Trophoblast cell (in vitro differentiated cells and primary cell): ENCODE data around the gene MGST3.

Experiments
- DNase-seq, 2 donors: peaks; one replicate each; pipeline ENCODE4 v3.0.0-alpha.2; 2016
- H2AFZ ChIP-seq: 2 replicates; pipeline ENCODE4 v1.6.1; 2013; ENCODE audit warnings: low read length, moderate library complexity, mild to moderate bottlenecking; ENCODE audit not compliant: insufficient read depth, poor library complexity
- H2AK5ac ChIP-seq: 2 replicates; pipeline ENCODE4 v1.6.1; 2013; ENCODE audit warnings: mild to moderate bottlenecking, low read length
- H2BK120ac ChIP-seq: 2 replicates; pipeline ENCODE4 v1.6.1; 2013; ENCODE audit warnings: low read length, mild to moderate bottlenecking, moderate library complexity; ENCODE audit not compliant: insufficient read depth, poor library complexity
- H2BK12ac ChIP-seq: 2 replicates; pipeline ENCODE4 v1.6.1; 2013; ENCODE audit warnings: mild to moderate bottlenecking, low read length, moderate library complexity
- H2BK5ac ChIP-seq: 2 replicates; pipeline ENCODE4 v1.6.1; 2013; ENCODE audit warnings: low read length, low read depth, moderate library complexity, mild to moderate bottlenecking; ENCODE audit not compliant: poor library complexity
- H3K14ac ChIP-seq: 2 replicates; pipeline ENCODE4 v1.6.1; 2013; ENCODE audit warnings: mild to moderate bottlenecking, low read length
- H3K18ac ChIP-seq: 2 replicates; pipeline ENCODE4 v1.6.1; 2013; ENCODE audit warnings: mild to moderate bottlenecking, low read length
- H3K23ac ChIP-seq: 2 replicates; pipeline ENCODE4 v1.6.1; 2013; ENCODE audit warnings: low read length
- H3K27ac ChIP-seq: 2 replicates; pipeline ENCODE4 v1.5.1; 2013; ENCODE audit warnings: low read depth, mild to moderate bottlenecking, inconsistent platforms, low read length, moderate library complexity
- H3K27me3 ChIP-seq: 2 replicates; pipeline ENCODE4 v1.6.1; 2013; ENCODE audit warnings: inconsistent platforms, mild to moderate bottlenecking, low read length, moderate library complexity; ENCODE audit not compliant: insufficient read depth
- H3K36me3 ChIP-seq, 2 experiments: 1 replicate in 1 of 2; 2 replicates in 1 of 2; pipeline ENCODE4 v1.6.1; 2013; ENCODE audit warnings: low read length in 2 of 2, mild to moderate bottlenecking in 2 of 2, moderate library complexity in 1 of 2; ENCODE audit not compliant: insufficient read depth in 2 of 2, control insufficient read depth in 1 of 2
- H3K4ac ChIP-seq: 2 replicates; pipeline ENCODE4 v1.6.1; 2013; ENCODE audit warnings: low read depth, mild to moderate bottlenecking, low read length, moderate library complexity
- H3K4me1 ChIP-seq, 2 experiments: 1 replicate in 1 of 2; 2 replicates in 1 of 2; pipeline ENCODE4 v1.6.1; 2013; ENCODE audit warnings: low read length in 2 of 2, mild to moderate bottlenecking in 2 of 2, moderate library complexity in 1 of 2; ENCODE audit not compliant: insufficient read depth in 2 of 2, control insufficient read depth in 1 of 2
- H3K4me2 ChIP-seq: 2 replicates; pipeline ENCODE4 v1.6.1; 2013; ENCODE audit warnings: inconsistent platforms, mild to moderate bottlenecking, low read length, moderate library complexity
- H3K4me3 ChIP-seq: 2 replicates; pipeline ENCODE4 v1.5.1; 2013; ENCODE audit warnings: mild to moderate bottlenecking, low read depth, low read length, inconsistent platforms
- H3K79me1 ChIP-seq: one replicate; pipeline ENCODE4 v1.6.1; 2013; ENCODE audit warnings: low read length
- H3K79me2 ChIP-seq: 2 replicates; pipeline ENCODE4 v1.6.1; 2013; ENCODE audit warnings: low read length, mild to moderate bottlenecking; ENCODE audit not compliant: control insufficient read depth, insufficient read depth, poor library complexity
- H3K9ac ChIP-seq: 2 replicates; pipeline ENCODE4 v1.6.1; 2013; ENCODE audit warnings: mild to moderate bottlenecking, low read length
- H3K9me3 ChIP-seq: 2 replicates; pipeline ENCODE4 v1.6.1; 2013; ENCODE audit warnings: low read depth, mild to moderate bottlenecking, control low read depth, inconsistent platforms, low read length; ENCODE audit not compliant: insufficient read depth
- H4K12ac ChIP-seq: 2 replicates; pipeline ENCODE4 v1.6.1; 2013; ENCODE audit warnings: low read depth, mild to moderate bottlenecking, low read length, moderate library complexity
- H4K8ac ChIP-seq: 2 replicates; pipeline ENCODE4 v1.6.1; 2013; ENCODE audit warnings: low read depth, mild to moderate bottlenecking, low read length, moderate library complexity
- H4K91ac ChIP-seq: one replicate; pipeline ENCODE4 v1.6.1; 2013; ENCODE audit warnings: low read depth, mild to moderate bottlenecking, low read length, moderate library complexity
- WGBS: extraction: QIAGEN DNeasy Blood & Tissue Kit; methylation state at CpG from one replicate; pipeline ENCODE4 v1.1.7; 2013; ENCODE audit warnings: missing lambda C conversion rate; ENCODE audit not compliant: insufficient read length, insufficient coverage; ENCODE audit errors: extremely low coverage; 5-methylcytosine and 5-hydroxymethylcytosine counted together

MGST3 gene

GRCh38 chr1:165592945-165593823 is 37.9 kb upstream of the MGST3 start:
- Histone ChIP-seq H3K18ac (no peak overlapping the region), H3K4ac (no peak overlapping the region), H2AFZ (no peak overlapping the region), H3K4me2 (no peak overlapping the region), H3K4me1 (no peaks in the 10 kb centered on the region), H3K4me3 (no peak overlapping the region), H3K36me3 (no peaks in the 10 kb centered on the region), H3K27me3 (no peaks in the 10 kb centered on the region), H2AK5ac (no peak overlapping the region), H3K9ac (no peak overlapping the region), H3K23ac (no peak overlapping the region), H2BK5ac (no peak overlapping the region), H3K9me3 (no peaks in the 10 kb centered on the region), H3K27ac (no peak overlapping the region), H4K91ac (no peak overlapping the region), H3K14ac (no peak overlapping the region), H2BK12ac (no peak overlapping the region), H2BK120ac (no peak overlapping the region), H3K79me2 (no peaks in the 10 kb centered on the region), H3K79me1 (no peaks in the 10 kb centered on the region), H4K8ac (no peak overlapping the region), H4K12ac (no peak overlapping the region)
- WGBS: no CpG with 5 or more reads among the region's 10 CpGs
- DNase-seq: peak; percentile 85 to 96

GRCh38 chr1:165595246-165595938 is 35.6 kb upstream of the MGST3 start:
- Histone ChIP-seq H3K9me3 (no peaks in the 10 kb centered on the region), H3K23ac (no peak overlapping the region), H4K91ac (no peak overlapping the region), H3K27me3 (no peaks in the 10 kb centered on the region), H3K79me1 (peaks cover 4% of the 10 kb centered on the region), H3K4ac (no peak overlapping the region), H3K27ac (no peak overlapping the region), H3K18ac (no peak overlapping the region), H3K14ac (no peak overlapping the region), H2BK5ac (no peak overlapping the region), H4K12ac (no peak overlapping the region), H3K9ac (no peak overlapping the region), H4K8ac (no peak overlapping the region), H2AK5ac (no peak overlapping the region), H3K36me3 (no peaks in the 10 kb centered on the region), H3K4me1 (peaks cover 4% of the 10 kb centered on the region in 2 experiments), H2BK120ac (no peak overlapping the region), H3K4me2 (no peak overlapping the region), H3K79me2 (peaks cover 3% of the 10 kb centered on the region), H3K4me3 (no peak overlapping the region), H2AFZ (no peak overlapping the region), H2BK12ac (no peak overlapping the region)
- no CpG with 5 or more reads among the region's 1 CpG for WGBS
- no peak for DNase-seq

- H4K91ac ChIP-seq: peak overlapping the region; percentile 64
- no peaks in the 10 kb centered on the region for H3K36me3 ChIP-seq
- H2BK120ac ChIP-seq: peak overlapping the region; percentile 6
- WGBS: no CpG with 5 or more reads among the region's 38 CpGs
- peak overlapping the region; percentile 37 for H3K4ac ChIP-seq
- H3K27me3 ChIP-seq: no peaks in the 10 kb centered on the region
- no peak overlapping the region for H2BK12ac ChIP-seq
- peak overlapping the region; percentile 63 for H3K9ac ChIP-seq
- peaks cover 3% of the 10 kb centered on the region for H3K79me2 ChIP-seq
- peaks cover 4% of the 10 kb centered on the region for H3K79me1 ChIP-seq
- H3K4me2 ChIP-seq: peak overlapping the region; percentile 74
- H3K9me3 ChIP-seq: no peaks in the 10 kb centered on the region
- peak; percentile 98 for DNase-seq
- H3K18ac ChIP-seq: peak overlapping the region; percentile 42
- H3K4me1 ChIP-seq: peaks cover 4% of the 10 kb centered on the region in 2 experiments
- peak overlapping the region; percentile 76 for H4K12ac ChIP-seq
- H3K4me3 ChIP-seq: peak overlapping the region; percentile 67
- H4K8ac ChIP-seq: peak overlapping the region; percentile 84
- H3K27ac ChIP-seq: peak overlapping the region; percentile 52
- H2AK5ac ChIP-seq: no peak overlapping the region
- peak overlapping the region; percentile 56 for H2AFZ ChIP-seq
- H3K14ac ChIP-seq: peak overlapping the region; percentile 12
- H3K23ac ChIP-seq: no peak overlapping the region
- H2BK5ac ChIP-seq: peak overlapping the region; percentile 59
These were observed 33.0 kb upstream of the MGST3 start for GRCh38 chr1:165597883-165598675.

- peak overlapping the region; percentile 37 for H3K4ac ChIP-seq
- H3K9me3 ChIP-seq: peaks cover under 1% of the 10 kb centered on the region
- H3K27ac ChIP-seq: peak overlapping the region; percentile 52
- peak overlapping the region; percentile 42 for H3K18ac ChIP-seq
- WGBS: no CpG with 5 or more reads among the region's 3 CpGs
- H2BK12ac ChIP-seq: no peak overlapping the region
- no peaks in the 10 kb centered on the region for H3K27me3 ChIP-seq
- H3K14ac ChIP-seq: peak overlapping the region; percentile 12
- H3K4me2 ChIP-seq: peak overlapping the region; percentile 74
- no peaks in the 10 kb centered on the region for H3K36me3 ChIP-seq
- peaks cover 3% of the 10 kb centered on the region for H3K79me2 ChIP-seq
- H2BK120ac ChIP-seq: peak overlapping the region; percentile 6
- no peak for DNase-seq
- peak overlapping the region; percentile 76 for H4K12ac ChIP-seq
- H3K79me1 ChIP-seq: peaks cover 4% of the 10 kb centered on the region
- no peak overlapping the region for H3K23ac ChIP-seq
- peak overlapping the region; percentile 59 for H2BK5ac ChIP-seq
- no peak overlapping the region for H3K9ac ChIP-seq
- peaks cover 4% of the 10 kb centered on the region in 2 experiments for H3K4me1 ChIP-seq
- peak overlapping the region; percentile 67 for H3K4me3 ChIP-seq
- peak overlapping the region; percentile 55 for H2AFZ ChIP-seq
- no peak overlapping the region for H2AK5ac ChIP-seq
- peak overlapping the region; percentile 84 for H4K8ac ChIP-seq
- H4K91ac ChIP-seq: peak overlapping the region; percentile 64
These were observed 32.4 kb upstream of the MGST3 start for GRCh38 chr1:165598676-165599059.
